GM12874 (cell line): ENCODE results near the gene TACO1.

Source experiments
- TF ChIP-seq, protein P1 (sequence below): IDR thresholded peaks from 2 replicates; pipeline ENCODE4 v1.5.1; 2011; ENCODE audit warnings: low read depth, mild to moderate bottlenecking, control low read depth, low read length, moderate library complexity; ENCODE audit not compliant: insufficient read depth

The TACO1 gene

DNA sequence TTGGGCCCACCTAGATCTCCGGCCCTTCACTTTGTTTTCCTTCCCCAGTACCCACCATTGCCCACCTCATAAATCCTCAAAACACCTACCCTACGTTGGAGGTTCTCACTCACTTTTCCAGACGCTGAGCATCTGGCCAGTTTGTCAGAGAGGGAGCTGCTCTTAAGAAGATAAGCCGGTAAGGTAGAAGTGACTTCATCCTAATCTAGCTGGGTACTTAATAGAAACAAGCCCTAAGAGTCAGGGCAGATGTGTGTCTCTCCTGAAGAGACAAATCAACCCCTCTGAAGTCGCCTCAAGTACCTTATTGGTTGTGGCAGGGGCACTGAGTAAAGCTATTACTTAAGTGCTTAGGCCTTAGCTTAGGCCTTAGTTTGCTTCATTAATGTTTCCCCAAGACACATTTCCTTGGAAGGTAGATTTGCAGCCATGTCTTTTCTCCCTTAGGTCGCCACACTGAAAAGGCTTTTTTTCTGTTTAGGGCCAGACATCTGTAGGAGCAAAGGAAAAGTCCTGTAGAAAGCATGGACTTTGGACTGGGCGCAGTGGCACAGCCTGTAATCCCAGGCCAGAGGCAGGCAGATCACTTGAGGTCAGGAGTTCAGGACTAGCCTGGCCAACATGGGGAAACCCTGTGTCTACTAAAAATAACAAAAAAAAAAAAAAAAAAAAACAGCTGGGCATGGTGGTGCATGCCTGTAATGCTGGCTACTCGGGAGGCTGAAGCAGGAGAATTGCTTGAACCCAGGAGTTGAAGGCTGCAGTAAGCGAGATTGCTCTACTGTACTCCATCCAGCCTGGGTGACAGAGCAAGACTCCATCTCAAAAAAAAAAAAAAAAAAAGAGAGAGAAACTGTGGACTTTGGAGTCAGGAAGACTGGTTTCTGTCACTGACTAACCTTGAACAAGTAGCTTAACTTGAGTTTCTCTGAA lies 1.0 kb downstream of the TACO1 start:
- TF ChIP-seq, protein P1, sequence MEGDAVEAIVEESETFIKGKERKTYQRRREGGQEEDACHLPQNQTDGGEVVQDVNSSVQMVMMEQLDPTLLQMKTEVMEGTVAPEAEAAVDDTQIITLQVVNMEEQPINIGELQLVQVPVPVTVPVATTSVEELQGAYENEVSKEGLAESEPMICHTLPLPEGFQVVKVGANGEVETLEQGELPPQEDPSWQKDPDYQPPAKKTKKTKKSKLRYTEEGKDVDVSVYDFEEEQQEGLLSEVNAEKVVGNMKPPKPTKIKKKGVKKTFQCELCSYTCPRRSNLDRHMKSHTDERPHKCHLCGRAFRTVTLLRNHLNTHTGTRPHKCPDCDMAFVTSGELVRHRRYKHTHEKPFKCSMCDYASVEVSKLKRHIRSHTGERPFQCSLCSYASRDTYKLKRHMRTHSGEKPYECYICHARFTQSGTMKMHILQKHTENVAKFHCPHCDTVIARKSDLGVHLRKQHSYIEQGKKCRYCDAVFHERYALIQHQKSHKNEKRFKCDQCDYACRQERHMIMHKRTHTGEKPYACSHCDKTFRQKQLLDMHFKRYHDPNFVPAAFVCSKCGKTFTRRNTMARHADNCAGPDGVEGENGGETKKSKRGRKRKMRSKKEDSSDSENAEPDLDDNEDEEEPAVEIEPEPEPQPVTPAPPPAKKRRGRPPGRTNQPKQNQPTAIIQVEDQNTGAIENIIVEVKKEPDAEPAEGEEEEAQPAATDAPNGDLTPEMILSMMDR: no peak

DNA sequence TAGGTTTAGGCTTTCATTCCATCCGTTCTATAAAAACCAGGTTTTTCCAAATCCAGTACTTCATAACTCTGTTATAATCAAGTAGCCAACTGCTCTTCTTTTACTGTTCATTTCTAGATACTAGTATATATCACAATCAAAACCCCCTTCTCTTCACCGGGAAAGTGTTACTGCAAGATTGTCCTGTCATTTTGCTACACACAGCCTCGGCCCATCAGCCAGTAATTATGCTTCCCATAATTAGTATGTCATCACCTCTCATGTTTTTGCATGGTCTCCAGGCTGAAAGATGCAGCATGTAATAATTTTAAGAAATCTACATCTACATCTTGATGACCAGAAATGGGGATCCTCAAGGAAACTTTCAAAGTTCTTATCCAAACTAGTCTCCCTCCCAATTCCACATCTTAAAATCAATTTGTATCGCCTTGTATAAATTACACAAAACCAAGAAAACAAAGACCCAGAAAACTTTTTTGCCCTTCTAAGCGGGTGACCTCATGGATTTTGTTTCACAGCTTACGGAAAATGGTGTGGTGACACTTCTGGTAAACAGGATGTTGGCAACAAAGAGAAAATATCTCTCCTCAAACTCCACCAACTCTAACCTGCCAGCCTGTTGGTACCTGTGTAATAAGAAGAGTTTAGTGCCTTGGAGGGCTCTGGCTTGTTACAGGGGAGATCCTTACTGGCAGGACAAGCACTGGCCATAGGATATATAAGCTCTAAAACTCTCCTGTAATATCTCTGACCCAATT lies 9.3 kb downstream of the TACO1 start:
- TF ChIP-seq, protein P1: no peak

DNA sequence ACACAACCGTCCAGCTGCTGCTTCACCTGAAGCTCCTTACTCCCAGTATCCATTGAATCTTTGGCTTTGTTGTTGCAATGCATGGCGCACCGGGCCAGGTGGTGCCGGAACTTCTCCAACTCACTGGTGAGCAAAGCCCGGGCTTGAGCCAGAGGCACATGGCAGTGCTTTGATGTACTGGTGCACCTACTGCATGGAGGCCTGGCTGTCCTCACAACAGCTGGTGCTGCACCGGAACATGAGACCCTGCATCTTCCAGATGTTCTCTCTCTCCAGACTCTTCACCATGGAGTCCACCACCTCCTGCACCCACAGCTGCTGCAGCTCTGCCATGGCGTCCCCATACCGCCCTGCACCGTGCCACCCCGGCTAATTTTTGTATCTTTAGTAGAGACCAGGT lies 10.2 kb downstream of the TACO1 start:
- TF ChIP-seq, protein P1: no peak

DNA sequence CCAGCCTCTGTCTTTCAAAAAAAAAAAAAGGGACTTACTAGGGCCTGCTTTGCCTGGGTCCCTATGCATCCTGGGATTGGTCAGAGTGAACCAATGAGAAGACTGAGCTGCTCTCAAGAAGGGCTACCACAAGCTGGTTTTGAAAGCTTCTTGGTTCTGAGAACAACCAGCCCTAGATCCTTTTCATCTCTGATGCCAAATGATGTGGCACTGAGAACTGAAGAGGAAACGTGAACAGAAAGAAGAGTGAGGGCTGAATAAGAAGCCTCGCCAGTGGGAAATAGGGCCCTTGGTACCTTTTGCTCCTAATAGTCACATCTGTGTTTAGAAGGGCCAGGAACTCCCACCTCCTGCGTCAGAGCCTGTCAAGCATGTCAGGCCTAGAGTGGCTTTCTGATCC lies 10.7 kb downstream of the TACO1 start:
- TF ChIP-seq, protein P1: no peak

DNA sequence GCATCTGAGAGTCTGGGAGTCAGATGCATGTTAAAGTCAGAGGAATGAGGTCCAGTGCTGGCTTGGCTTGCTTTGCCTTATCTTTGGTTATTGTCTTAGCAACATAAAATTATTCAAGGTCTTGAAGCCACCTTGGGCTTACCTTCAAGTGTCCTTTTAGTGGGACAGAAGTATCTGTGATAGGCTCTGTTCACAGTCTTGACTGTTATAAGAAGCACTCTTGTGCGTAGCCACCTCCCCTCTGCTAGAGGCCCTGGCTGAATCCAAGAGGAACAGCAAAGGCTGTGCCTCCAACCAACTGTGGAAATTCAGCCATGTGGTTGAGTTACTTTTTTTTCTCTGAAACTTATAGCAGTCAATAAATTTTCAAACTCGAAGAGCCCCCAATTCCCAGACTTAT lies 13.0 kb downstream of the TACO1 start:
- TF ChIP-seq, protein P1: no peak

DNA sequence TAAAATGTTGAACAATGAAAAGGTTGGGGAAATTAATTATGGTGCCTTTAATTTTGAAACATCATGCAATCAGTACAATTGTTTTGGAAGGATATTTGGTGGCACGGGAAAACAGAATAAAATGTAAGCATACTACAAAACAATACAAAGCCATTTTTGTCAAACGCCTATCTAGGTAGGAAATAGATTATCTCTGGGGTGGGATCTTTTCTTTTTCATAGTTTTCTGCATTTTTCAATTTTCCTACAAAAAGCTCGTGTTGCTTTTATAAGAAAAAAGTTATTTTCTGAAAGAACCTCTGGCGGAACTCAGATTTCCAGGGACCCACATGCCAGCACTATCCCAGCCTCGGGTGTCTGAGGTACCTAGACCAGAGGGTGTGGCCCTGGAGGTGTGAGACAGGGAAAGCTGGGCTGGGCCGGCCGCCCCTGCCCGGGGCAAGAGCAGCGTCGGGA lies 20.6 kb downstream of the TACO1 start:
- TF ChIP-seq, protein P1: no peak
